CD4-positive, alpha-beta T cell treated with Interleukin-12 subunit alpha and Interleukin-12 subunit beta, for 1 hour (primary cell): ENCODE results near the gene CCM2.
"Not testable (repeated sequence)": the region's sequence is repeated elsewhere in the genome, so short reads cannot be mapped to it uniquely, and the experiment has no call there.

Source experiments
- DNase-seq: peaks from one replicate; pipeline ENCODE4 v3.0.0-alpha.2; 2020

CCM2 gene

DNA sequence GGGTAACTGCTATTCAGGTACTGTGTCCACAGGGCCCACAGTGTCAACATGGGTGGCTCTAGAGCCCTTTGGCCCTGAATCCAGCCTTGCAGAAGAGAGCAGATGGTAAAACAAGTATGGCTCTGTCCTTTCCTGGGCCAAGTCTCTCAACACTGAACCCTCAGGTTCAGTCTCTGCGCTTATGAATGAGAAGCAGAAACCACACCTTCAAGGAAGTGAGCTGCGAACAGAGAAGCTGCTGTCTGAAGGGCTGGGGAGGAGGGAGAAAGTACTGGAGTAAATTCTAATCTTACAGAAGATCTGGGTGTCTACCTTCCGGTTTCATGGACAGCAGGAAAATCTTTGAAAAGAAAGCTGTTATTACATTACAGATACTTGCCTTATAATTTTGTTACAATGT, 107.4 kb downstream of the CCM2 start:
- DNase-seq, result no peak

DNA sequence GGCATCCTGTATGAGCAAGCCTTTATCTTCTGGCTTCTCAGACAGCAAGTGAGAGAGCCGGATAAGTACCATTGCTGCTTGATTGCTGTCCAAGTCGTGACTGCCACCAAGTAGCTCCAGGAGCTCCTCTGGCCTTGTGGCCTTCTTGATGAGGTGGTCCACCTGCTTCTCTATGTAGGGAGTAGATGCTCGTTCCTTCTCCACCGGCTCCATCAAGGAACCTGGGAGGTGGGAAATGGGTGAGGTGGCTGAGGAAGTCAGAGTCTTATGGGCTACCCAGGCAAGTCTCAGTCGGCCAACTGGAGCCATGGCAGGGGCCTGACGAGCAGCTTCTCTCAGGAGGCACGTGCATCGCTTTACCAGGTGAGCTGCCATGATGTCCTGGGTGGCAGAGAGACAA, 108.9 kb downstream of the CCM2 start:
- no peak for DNase-seq

DNA sequence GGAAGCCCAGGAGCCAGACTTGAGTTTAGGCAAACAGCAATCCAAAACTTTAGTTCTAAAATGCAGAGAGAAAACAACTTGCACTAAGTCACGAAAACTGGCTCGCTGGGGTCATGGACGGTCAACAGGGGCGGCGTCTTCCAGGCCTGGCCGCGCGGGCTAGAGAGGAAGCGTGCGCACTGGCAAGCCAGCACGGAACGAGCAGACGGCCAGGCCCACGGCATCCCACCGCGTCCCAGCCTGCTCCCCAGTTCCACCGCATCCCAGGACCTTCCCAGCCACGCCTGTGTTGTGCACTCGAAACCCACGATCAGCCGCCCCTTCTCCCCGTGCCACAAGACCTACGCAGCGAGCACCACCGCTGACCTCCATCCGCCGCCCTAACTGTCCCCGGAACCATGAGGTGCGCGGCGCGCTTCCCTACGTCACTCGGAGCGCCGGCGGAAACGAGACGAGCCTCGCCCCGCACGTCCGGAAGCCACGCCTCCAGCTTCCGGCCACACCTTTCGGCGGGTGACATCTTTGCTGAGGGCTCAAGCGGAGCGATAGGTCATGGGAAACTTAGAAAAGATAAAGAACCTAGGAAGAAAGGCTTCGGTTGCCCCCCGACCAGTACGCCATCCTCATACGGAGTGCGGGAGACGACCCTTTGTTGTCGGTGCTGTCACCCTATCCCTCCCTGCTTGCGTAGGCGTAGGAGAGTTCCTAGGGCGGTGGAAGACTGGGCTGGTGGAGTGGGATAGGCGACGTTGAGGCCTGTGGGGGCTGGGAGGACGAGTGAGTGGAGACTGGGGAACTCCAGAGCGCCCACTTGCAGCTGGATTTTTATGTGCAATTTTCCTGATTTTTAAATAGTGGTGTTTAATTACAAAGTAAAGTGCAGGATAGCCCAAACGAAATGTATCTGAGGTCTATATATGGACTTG, 111.6 kb downstream of the CCM2 start, which contains the start of gene TBRG4:
TSS of gene TBRG4 (minus strand) at position 400 of the 926 bp plus-strand sequence. CDS start 2,460 bp downstream, outside the sequence.
- DNase-seq, result peak; percentile 94

DNA sequence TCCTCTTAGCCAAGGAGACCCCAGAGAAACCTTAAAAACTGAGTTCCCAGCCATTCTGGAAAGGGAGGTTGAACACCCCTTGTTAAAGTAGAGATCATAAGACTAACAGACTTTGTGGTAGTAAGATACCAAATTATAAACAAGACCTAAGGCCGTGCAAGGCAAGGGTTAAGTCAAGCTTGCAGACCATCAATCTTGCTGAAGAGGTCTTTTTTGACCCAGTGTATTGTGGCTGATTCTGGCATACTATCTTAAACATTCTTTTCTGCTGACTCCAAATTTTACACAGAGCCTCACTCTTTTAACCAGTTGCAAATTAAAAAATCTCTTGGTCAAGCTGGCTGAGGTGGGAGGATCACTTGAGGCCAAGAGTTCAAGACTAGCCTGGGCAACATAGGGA, 112.6 kb downstream of the CCM2 start:
- no peak for DNase-seq

DNA sequence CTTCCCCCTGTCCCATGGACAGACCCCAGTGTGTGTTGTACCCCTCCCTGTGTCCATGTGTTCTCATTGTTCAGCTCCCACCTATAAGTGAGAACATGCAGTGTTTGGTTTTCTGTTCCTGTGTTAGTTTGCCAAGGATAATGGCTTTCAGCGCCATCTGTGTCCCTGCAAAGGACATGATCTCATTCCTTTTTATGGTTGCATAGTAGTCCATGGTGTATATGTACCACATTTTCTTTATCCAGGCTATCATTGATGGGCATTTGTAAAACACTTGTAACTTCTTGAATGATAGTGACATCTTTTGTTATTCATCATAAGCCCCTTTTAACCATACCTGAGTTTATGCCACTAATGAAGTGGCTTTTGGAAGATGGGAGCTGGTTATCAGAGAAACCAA, 114.3 kb downstream of the CCM2 start:
- not testable (repeated sequence) for DNase-seq

DNA sequence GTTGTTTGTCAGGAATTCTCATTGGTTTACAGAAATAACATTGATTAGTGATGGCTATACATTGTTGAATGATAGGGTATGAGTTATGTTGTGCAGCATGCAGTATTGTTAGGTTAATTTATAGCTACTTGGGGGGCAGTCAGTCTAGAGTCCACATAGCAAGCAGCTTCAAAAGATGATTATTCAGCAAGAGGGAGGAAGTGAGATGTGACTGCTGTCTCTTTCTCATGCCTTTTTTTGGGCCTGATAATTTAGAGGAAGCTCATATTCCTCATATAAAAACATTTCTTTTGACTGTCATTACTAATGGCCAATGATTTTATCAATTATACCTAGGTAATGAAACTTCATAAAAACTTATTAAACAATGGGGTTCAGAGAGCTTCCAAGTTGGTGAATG, 114.9 kb downstream of the CCM2 start:
- no peak for DNase-seq

DNA sequence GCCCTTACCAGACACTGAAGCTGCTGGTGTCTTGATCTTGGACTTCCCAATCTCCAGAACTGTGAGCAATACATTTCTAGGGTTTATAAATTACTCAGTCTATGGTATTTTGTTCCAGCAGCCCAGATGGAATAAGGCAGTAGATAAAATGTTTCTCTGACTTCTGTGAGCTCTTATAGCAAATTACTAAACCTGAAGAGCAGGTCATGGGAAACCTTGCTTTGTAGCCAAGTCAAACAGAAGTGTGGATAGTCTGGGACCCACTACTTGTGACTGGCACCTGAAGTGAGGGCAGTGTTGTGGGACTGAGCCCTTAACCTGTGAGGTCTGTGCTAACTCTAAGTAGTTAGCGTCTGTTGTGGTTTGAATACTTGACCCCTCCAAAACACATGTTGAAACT, 116.0 kb downstream of the CCM2 start:
- no peak for DNase-seq

DNA sequence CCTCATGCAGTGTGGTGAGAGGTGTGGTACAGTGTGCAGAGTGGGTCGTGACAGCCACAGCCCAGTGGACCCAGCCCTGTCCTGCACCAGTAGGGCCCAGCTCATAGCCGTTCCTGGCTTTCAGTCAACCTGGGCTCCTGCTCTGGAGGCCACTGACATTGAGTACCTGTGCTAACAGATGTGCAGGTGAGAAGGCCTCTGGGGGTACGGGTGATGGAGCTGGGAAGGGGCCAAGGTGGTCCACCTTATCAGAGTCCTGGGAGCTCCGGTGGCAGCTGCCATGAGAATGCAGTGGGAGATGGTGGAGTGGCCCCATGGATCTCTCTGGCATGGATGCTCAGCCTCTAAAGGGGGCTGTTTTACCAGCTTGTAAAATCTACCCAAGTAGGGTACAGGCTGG, 117.6 kb downstream of the CCM2 start:
- DNase-seq, result no peak

DNA sequence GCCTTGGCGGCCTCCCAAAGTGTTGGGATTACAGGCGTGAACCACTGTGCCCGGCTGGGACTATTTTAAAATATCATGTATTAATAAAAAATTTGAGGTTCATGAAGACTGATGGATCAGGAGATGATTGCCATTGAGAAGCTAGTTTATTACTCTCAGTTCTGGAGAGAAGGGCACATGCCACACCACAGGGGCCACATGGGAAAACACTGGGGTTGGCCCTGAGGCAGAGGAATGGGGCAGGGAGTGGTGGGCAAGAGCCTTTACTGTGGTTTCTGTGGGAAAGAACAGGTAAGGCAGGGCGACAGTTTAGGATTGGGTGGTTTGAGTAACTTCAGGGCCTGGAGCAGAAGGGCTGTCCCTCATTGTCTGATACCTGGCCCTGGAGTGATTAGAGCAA, 118.3 kb downstream of the CCM2 start:
- DNase-seq, result no peak

DNA sequence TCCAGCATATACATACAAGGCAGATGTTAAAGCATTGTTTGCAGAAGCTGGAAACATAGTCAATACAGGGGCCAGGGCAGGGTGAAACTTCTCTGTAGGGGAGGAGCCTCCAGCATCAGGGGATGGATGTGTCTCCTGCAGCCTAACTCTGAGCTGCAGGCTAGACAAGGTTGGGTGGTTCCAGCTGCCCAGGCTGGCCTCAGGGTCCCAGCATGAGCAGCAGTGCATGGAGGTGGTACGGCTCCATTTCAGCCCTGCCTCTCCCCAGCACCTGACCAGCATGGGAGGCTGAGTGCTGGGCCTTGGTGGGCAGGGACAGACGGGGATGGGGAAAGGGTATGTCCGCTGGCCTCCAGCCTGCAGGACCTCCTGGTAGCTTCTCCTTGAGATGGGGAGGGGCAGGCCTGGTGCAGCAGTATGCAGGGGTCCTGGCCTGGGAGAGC, 118.9 kb downstream of the CCM2 start:
- DNase-seq, result no peak

DNA sequence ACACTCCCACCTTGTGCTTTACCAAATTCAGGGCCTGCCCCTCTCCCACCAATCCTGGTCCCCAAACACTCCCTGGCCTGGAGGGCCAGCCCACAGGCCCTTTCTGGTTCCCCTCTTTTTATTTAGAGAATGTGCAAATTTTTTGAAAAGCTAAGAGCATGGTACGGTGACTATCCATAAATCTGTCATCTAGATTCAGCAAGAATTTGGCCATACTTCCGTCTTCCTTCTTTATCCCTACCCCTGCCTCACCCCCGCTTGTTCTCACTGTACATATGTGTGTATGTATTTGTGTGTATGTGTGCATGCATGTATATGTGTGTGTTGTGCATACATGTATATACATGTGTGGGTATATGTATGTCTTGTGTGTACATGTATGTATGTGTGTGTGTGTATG, 119.5 kb downstream of the CCM2 start:
- no peak for DNase-seq

DNA sequence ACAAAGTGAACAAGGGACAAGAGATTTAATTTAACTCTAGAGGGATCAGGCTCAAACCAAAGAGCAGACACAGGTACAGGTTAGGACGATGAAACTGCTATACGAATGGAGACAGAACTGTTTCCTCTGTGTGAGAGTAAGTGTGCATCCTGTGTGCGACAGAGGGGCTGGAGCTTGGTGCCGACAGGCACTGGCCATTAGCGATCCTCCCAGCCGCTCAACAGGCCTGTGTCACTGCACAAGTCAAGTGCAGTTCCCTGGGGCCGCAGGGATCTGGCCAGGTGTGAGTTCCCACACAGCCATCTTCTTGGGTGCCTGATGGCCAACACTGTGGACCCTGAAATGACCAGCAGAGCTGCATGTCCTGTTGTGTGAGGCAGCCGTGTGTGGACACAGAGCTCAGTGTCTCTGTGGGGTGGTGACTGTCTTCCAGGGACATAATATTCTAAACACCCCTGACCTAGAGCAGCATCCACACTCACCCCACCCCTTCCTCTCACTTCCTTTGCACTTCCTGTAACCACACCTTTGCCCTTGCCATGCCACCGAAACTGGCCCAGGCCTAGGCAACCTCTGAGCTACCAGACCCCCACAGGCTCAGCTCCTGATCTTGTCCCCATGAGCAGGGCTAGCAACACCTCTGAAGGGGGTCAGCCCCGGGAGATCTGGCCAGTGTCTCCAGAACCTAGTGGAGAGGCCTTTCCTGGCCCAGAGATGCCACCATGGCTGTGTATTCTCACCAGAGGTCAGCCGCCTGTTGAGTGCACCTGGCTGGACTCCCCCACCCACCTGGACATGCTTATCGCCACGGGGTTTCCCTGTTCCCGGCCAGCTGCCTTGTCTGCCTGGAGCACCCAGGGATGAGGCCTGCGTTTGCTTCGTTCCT, 123.2 kb downstream of the CCM2 start:
- DNase-seq, result peak; percentile 27

DNA sequence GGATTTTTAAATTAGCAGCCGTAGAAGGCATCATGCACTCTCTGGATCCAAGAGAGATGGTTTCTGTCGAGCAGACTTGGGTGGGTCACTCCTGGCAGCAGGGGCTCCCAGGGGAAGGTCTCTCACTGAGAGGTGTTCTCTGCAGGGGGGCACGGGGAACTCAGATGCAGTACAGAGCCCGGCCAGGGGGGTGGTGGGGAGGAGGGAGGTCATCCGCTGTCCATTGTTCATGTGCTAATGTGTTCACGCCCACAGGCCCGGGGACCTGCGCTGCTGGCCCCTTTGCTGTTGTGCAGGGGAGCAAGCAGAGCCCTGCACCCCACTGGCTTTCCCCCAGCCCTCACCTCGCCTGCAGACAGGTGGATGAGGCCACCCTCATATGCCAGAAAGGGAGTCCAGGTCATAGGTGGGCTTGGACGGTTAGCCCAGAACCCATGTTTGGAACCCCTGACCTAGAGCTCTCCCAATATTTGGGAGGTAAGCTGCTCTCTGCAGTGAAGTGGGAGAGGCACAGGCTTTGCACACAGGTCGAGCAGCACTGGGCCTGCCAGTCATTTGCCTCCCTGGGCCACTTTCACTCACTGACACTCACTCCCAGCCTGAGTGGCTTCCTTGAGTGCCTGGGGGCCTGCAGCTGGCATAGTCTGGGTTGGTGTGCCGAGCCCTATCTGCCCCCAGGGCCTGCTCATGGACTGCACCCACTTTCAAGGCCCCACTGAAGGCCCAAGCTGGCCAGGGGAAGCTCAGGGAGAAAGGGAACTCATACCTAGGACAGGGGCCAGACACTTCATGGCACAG, 124.1 kb downstream of the CCM2 start:
- no peak for DNase-seq

DNA sequence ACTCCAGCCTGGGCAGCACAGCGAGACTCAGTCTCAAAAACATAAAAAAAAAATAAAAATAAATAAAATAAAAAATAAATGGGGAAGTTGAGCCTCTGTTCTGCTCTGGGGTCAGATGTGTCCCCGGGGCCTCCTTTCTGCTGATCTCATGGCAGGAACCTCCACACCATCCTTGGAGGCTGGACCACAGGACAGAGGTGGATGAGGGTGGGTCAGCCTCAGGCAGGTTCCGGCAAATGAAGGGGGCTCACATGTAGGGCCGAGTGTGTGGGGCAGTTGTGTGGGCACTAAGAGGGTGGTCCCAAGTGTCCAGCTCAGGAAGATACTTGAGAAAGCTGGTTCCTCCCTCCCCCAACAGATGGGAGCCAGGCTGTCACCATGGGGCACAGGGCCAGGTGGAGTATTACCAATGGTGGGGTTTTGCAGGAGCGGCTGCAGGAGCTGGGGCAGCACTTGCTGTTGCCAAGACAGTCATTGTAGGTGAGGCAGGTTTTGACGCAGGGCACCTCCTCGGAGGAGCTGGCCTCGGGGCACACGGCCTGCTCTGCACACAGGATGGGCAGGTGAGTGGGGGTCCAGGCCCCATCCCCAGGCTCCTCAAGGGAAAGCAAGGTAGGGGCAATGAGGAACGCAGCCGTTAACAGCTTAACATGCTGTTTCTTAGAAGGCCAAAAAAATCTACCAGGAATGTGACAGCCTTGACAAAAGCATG, 125.3 kb downstream of the CCM2 start:
- DNase-seq, result no peak
